Measurements from ENCODE around the gene MMS19. TPM values are rescaled to one million over a fixed set of nuclear protein-coding genes. Genes with fewer than 3 reads are reported as not detected.
A peak's percentile ranks its signal among the peaks of the same experiment; 100 is the strongest.

MMS19 gene
- total RNA-seq, 1 donor from 2014 or later: 88.7 TPM

DNA sequence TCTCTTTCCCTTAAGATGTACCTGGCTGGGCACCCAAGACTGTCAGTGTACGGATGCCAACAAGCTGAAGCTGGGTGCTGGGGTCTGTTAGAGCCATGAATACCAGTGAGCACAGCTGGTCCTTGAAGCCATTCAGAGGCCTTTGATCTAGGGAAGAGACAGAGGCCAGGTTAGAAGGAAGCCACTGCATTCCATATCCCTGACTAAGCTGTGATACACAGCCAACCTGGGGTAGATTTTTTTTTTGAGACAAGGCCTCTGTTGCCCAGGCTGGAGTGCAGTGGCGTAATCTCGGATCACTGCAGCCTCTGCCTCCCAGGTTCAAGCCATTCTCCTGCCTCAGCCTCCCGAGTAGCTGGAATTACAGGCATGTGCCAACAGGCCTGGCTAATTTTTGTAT, 31.5 kb downstream of the MMS19 start:
- no peak for TF ChIP-seq CTCF (conservative IDR thresholded peaks at IDR 0.05)
- Mint-ChIP-seq H3K4me3 (no peak overlapping the region), H3K36me3 (ENCODE audit: low read depth) (peaks cover 7% of the 10 kb centered on the region), H3K9me3 (no peaks in the 10 kb centered on the region), H3K27ac (ENCODE audit: unreplicated experiment) (no peak overlapping the region), H3K4me1 (no peaks in the 10 kb centered on the region), H3K27me3 (ENCODE audit: low read depth) (no peaks in the 10 kb centered on the region)
- no peak for DNase-seq (ENCODE audit: low read depth, low spot score)

GRCh38 chr10:97465982-97466381, 32.2 kb downstream of the MMS19 start:
- Mint-ChIP-seq H3K27me3 (ENCODE audit: low read depth) (no peaks in the 10 kb centered on the region), H3K4me3 (no peak overlapping the region), H3K36me3 (ENCODE audit: low read depth) (peaks cover 7% of the 10 kb centered on the region), H3K27ac (ENCODE audit: unreplicated experiment) (no peak overlapping the region), H3K4me1 (no peaks in the 10 kb centered on the region), H3K9me3 (no peaks in the 10 kb centered on the region)
- DNase-seq (ENCODE audit: low read depth, low spot score): no peak
- no peak for TF ChIP-seq CTCF (conservative IDR thresholded peaks at IDR 0.05)

GRCh38 chr10:97464226-97464625, 34.0 kb downstream of the MMS19 start:
- Mint-ChIP-seq H3K36me3 (ENCODE audit: low read depth) (peaks cover 9% of the 10 kb centered on the region), H3K27me3 (ENCODE audit: low read depth) (no peaks in the 10 kb centered on the region), H3K9me3 (no peaks in the 10 kb centered on the region), H3K27ac (ENCODE audit: unreplicated experiment) (no peak overlapping the region), H3K4me1 (no peaks in the 10 kb centered on the region), H3K4me3 (no peak overlapping the region)
- no peak for DNase-seq (ENCODE audit: low read depth, low spot score)
- no peak for TF ChIP-seq CTCF (conservative IDR thresholded peaks at IDR 0.05)

- no peaks in the 10 kb centered on the region for H3K9me3 Mint-ChIP-seq
- H3K27ac Mint-ChIP-seq (ENCODE audit: unreplicated experiment): no peak overlapping the region
- H3K4me3 Mint-ChIP-seq: no peak overlapping the region
- TF ChIP-seq CTCF (conservative IDR thresholded peaks at IDR 0.05): peak; percentile 90
- H3K36me3 Mint-ChIP-seq (ENCODE audit: low read depth): peaks cover 13% of the 10 kb centered on the region
- H3K4me1 Mint-ChIP-seq: no peaks in the 10 kb centered on the region
- peak; percentile 53 for DNase-seq (ENCODE audit: low read depth, low spot score)
- no peaks in the 10 kb centered on the region for H3K27me3 Mint-ChIP-seq (ENCODE audit: low read depth)
Observed at GRCh38 chr10:97463363-97464132, 34.7 kb downstream of the MMS19 start.

- Mint-ChIP-seq H3K4me1 (no peaks in the 10 kb centered on the region), H3K36me3 (ENCODE audit: low read depth) (peaks cover 18% of the 10 kb centered on the region), H3K27ac (ENCODE audit: unreplicated experiment) (no peak overlapping the region), H3K9me3 (no peaks in the 10 kb centered on the region), H3K27me3 (ENCODE audit: low read depth) (no peaks in the 10 kb centered on the region), H3K4me3 (no peak overlapping the region)
- no peak for TF ChIP-seq CTCF (conservative IDR thresholded peaks at IDR 0.05)
- no peak for DNase-seq (ENCODE audit: low read depth, low spot score)
Observed at GRCh38 chr10:97462309-97462708, 35.9 kb downstream of the MMS19 start.

Data from neural crest cell (in vitro differentiated cells).